GM12801 (cell line): ENCODE measurements around the gene IFT88.

Experiments
- CTCF ChIP-seq: IDR thresholded peaks from one replicate; pipeline ENCODE4 v1.5.1; 2011; ENCODE audit warnings: control low read depth; ENCODE audit not compliant: insufficient read length; ENCODE audit errors: extremely low read depth

IFT88 gene

GRCh38 chr13:20607015-20607414 lies 40.1 kb downstream of the IFT88 start:
- no peak for TF ChIP-seq CTCF

- no peak for TF ChIP-seq CTCF
Observed at GRCh38 chr13:20608438-20609020, 41.6 kb downstream of the IFT88 start.

GRCh38 chr13:20609145-20609544 lies 42.2 kb downstream of the IFT88 start:
- no peak for TF ChIP-seq CTCF

GRCh38 chr13:20610006-20610405 lies 43.0 kb downstream of the IFT88 start:
- TF ChIP-seq CTCF: no peak

- TF ChIP-seq CTCF: no peak
Observed at GRCh38 chr13:20616059-20616797, 49.3 kb downstream of the IFT88 start.

- TF ChIP-seq CTCF: no peak
Observed at GRCh38 chr13:20623000-20623399, 56.0 kb downstream of the IFT88 start.

GRCh38 chr13:20624213-20624612 lies 57.3 kb downstream of the IFT88 start:
- TF ChIP-seq CTCF: no peak
